ENCODE results near the gene GPR137. TPM values are rescaled to one million over a fixed set of nuclear protein-coding genes. Genes with fewer than 3 reads are reported as not detected.

Gene GPR137
- total and polyA plus RNA-seq, 9 of the 15 experiments (the other 6 are each of a cell fraction or from before 2014, with no cell fraction given), result 0.32 to 26.7 (median 10.7) TPM

- no peak for TF ChIP-seq THRA (IDR thresholded peaks at IDR 0.05)
- no peak for TF ChIP-seq ZNF324 (CRISPR knock-in tag; IDR thresholded peaks at IDR 0.05)
- TF ChIP-seq ZNF668 (CRISPR knock-in tag; IDR thresholded peaks at IDR 0.05), result no peak
- TF ChIP-seq E2F1 (CRISPR knock-in tag; IDR thresholded peaks at IDR 0.05), result no peak
- no peak; the same call in 1 of the 2 replicates for TF ChIP-seq TEAD4 (IDR thresholded peaks at IDR 0.05; ENCODE audit: low read length)
- TF ChIP-seq TEAD4 (CRISPR knock-in tag; IDR thresholded peaks at IDR 0.05; ENCODE audit: borderline replicate concordance), result no peak
- peak; percentile 49; the same call in 1 of the 2 replicates for TF ChIP-seq SUPT5H (IDR thresholded peaks at IDR 0.05)
- no peak for TF ChIP-seq POLR2AphosphoS2 (IDR thresholded peaks at IDR 0.05; ENCODE audit: low read length)
- TF ChIP-seq BRF2 (IDR thresholded peaks at IDR 0.05; ENCODE audit: borderline replicate concordance, insufficient read depth, insufficient read length), result no peak
- TF ChIP-seq PPARD (CRISPR knock-in tag; IDR thresholded peaks at IDR 0.05), result no peak
- TF ChIP-seq HBP1 (CRISPR knock-in tag; IDR thresholded peaks at IDR 0.05), result peak; percentile 93
- TF ChIP-seq FOXA1 (IDR thresholded peaks at IDR 0.05; ENCODE audit: borderline replicate concordance), result no peak
- TF ChIP-seq TEAD1 (CRISPR knock-in tag; IDR thresholded peaks at IDR 0.05), result no peak
- no peak for TF ChIP-seq CBX2 (IDR thresholded peaks at IDR 0.05; ENCODE audit: insufficient read depth, low read length, poor library complexity, severe bottlenecking)
- TF ChIP-seq ELF2 (CRISPR knock-in tag; IDR thresholded peaks at IDR 0.05), result no peak
- TF ChIP-seq EHMT2 (IDR thresholded peaks at IDR 0.05), result peak; percentile 89; the same call in 1 of the 2 replicates
- no peak for TF ChIP-seq TSHZ1 (CRISPR knock-in tag; IDR thresholded peaks at IDR 0.05)
- no peak for TF ChIP-seq HDAC3 (IDR thresholded peaks at IDR 0.05; ENCODE audit: borderline replicate concordance, partially characterized antibody)
- no peak for TF ChIP-seq ZNF583 (CRISPR knock-in tag; IDR thresholded peaks at IDR 0.05)
- no peak; the same call in 1 of the 2 replicates for TF ChIP-seq SIN3B (IDR thresholded peaks at IDR 0.05; ENCODE audit: low read depth)
Observed at GRCh38 chr11:64331569-64332371, 46.1 kb downstream of the GPR137 start (continued).
